ENCODE results near the gene ATP11A. TPM values are rescaled to one million over a fixed set of nuclear protein-coding genes. Genes with fewer than 3 reads are reported as not detected.

ATP11A gene
- total and polyA plus RNA-seq, 2 experiments from 2014 or later = 12.3 to 52.6 TPM

DNA sequence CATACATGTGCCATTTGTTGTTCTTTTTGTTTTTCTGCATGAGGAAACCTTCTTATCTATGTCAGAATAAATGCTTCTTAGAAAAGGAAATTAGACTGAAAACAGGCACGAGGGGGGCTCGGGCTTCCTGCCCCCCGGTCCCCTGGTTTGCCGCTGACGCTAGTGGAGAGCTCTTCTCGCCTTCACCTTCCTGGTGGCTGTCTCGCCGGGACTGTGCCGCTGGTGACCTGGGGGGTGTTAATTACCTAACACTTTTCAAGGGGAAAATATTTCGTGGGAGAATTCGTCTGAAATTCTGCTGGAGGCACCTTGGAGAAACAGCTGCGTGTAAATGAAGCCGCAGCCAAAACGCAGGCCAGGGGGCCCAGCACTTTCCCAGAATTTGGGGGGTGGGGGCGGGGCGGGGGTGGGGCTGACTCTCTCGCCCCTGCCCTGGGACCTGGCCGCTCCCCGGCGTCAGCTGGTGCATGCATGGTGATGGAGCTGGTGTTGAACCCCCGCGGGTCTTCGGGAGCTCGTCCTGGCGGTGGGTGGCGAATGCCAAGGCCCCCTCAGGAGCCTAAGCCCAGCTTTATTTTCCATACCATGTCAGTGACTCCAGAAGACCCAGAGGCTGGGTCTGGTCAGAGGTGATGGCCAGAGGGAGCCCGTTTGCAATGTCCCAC, 220.9 kb downstream of the ATP11A start:
- Histone ChIP-seq H3K4me1 (ENCODE audit: insufficient read depth) (no peaks in the 10 kb centered on the region), H2AFZ (no peak overlapping the region), H3K79me2 (replicated peaks; ENCODE audit: insufficient read depth) (no peaks in the 10 kb centered on the region; the same call in 1 of the 2 replicates), H3K9me2 (ENCODE audit: insufficient read depth) (no peaks in the 10 kb centered on the region), H3K27me3 (ENCODE audit: insufficient read depth) (no peaks in the 10 kb centered on the region), H3K27ac (ENCODE audit: low read depth) (no peak overlapping the region), H4K20me1 (replicated peaks; ENCODE audit: insufficient read depth) (no peaks in the 10 kb centered on the region), H3K4me3 (no peak overlapping the region), H3K4me2 (no peak overlapping the region), H3F3A (replicated peaks; ENCODE audit: low read depth) (no peaks in the 10 kb centered on the region; the same call in 1 of the 2 replicates), H3K36me3 (ENCODE audit: insufficient read depth) (no peaks in the 10 kb centered on the region)
- Mint-ChIP-seq H3K9me3 (peaks cover 9% of the 10 kb centered on the region), H3K4me1 (peaks cover 33% of the 10 kb centered on the region), H3K27ac (no peak overlapping the region), H3K27me3 (ENCODE audit: insufficient read depth, low read depth, poor library complexity) (peaks cover 6% of the 10 kb centered on the region), H3K4me3 (no peak overlapping the region), H3K36me3 (ENCODE audit: low read depth) (peaks cover 15% of the 10 kb centered on the region)
- no peak for ATAC-seq
- no peak for DNase-seq (ENCODE audit: low spot score)
- TF ChIP-seq EZH2 (IDR thresholded peaks at IDR 0.05; ENCODE audit: low read depth, unreplicated experiment) (no peak), POLR2AphosphoS5 (IDR thresholded peaks at IDR 0.05; ENCODE audit: low read depth) (no peak), EZH2phosphoT487 (IDR thresholded peaks at IDR 0.05; ENCODE audit: unreplicated experiment) (no peak), STAT1 (IDR thresholded peaks at IDR 0.05; ENCODE audit: unreplicated experiment) (no peak), JUNB (IDR thresholded peaks at IDR 0.05; ENCODE audit: unreplicated experiment) (no peak), ZNF114 (CRISPR knock-in tag; IDR thresholded peaks at IDR 0.05) (no peak), NANOG (IDR thresholded peaks at IDR 0.05; ENCODE audit: borderline replicate concordance) (no peak), ZNF331 (CRISPR knock-in tag; IDR thresholded peaks at IDR 0.05; ENCODE audit: low read depth) (no peak), CREB1 (CRISPR knock-in tag; IDR thresholded peaks at IDR 0.05; ENCODE audit: low read depth) (no peak)
- TF ChIP-seq, protein P1, sequence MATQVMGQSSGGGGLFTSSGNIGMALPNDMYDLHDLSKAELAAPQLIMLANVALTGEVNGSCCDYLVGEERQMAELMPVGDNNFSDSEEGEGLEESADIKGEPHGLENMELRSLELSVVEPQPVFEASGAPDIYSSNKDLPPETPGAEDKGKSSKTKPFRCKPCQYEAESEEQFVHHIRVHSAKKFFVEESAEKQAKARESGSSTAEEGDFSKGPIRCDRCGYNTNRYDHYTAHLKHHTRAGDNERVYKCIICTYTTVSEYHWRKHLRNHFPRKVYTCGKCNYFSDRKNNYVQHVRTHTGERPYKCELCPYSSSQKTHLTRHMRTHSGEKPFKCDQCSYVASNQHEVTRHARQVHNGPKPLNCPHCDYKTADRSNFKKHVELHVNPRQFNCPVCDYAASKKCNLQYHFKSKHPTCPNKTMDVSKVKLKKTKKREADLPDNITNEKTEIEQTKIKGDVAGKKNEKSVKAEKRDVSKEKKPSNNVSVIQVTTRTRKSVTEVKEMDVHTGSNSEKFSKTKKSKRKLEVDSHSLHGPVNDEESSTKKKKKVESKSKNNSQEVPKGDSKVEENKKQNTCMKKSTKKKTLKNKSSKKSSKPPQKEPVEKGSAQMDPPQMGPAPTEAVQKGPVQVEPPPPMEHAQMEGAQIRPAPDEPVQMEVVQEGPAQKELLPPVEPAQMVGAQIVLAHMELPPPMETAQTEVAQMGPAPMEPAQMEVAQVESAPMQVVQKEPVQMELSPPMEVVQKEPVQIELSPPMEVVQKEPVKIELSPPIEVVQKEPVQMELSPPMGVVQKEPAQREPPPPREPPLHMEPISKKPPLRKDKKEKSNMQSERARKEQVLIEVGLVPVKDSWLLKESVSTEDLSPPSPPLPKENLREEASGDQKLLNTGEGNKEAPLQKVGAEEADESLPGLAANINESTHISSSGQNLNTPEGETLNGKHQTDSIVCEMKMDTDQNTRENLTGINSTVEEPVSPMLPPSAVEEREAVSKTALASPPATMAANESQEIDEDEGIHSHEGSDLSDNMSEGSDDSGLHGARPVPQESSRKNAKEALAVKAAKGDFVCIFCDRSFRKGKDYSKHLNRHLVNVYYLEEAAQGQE (IDR thresholded peaks at IDR 0.05; ENCODE audit: unreplicated experiment) = no peak
- TF ChIP-seq, protein P2, sequence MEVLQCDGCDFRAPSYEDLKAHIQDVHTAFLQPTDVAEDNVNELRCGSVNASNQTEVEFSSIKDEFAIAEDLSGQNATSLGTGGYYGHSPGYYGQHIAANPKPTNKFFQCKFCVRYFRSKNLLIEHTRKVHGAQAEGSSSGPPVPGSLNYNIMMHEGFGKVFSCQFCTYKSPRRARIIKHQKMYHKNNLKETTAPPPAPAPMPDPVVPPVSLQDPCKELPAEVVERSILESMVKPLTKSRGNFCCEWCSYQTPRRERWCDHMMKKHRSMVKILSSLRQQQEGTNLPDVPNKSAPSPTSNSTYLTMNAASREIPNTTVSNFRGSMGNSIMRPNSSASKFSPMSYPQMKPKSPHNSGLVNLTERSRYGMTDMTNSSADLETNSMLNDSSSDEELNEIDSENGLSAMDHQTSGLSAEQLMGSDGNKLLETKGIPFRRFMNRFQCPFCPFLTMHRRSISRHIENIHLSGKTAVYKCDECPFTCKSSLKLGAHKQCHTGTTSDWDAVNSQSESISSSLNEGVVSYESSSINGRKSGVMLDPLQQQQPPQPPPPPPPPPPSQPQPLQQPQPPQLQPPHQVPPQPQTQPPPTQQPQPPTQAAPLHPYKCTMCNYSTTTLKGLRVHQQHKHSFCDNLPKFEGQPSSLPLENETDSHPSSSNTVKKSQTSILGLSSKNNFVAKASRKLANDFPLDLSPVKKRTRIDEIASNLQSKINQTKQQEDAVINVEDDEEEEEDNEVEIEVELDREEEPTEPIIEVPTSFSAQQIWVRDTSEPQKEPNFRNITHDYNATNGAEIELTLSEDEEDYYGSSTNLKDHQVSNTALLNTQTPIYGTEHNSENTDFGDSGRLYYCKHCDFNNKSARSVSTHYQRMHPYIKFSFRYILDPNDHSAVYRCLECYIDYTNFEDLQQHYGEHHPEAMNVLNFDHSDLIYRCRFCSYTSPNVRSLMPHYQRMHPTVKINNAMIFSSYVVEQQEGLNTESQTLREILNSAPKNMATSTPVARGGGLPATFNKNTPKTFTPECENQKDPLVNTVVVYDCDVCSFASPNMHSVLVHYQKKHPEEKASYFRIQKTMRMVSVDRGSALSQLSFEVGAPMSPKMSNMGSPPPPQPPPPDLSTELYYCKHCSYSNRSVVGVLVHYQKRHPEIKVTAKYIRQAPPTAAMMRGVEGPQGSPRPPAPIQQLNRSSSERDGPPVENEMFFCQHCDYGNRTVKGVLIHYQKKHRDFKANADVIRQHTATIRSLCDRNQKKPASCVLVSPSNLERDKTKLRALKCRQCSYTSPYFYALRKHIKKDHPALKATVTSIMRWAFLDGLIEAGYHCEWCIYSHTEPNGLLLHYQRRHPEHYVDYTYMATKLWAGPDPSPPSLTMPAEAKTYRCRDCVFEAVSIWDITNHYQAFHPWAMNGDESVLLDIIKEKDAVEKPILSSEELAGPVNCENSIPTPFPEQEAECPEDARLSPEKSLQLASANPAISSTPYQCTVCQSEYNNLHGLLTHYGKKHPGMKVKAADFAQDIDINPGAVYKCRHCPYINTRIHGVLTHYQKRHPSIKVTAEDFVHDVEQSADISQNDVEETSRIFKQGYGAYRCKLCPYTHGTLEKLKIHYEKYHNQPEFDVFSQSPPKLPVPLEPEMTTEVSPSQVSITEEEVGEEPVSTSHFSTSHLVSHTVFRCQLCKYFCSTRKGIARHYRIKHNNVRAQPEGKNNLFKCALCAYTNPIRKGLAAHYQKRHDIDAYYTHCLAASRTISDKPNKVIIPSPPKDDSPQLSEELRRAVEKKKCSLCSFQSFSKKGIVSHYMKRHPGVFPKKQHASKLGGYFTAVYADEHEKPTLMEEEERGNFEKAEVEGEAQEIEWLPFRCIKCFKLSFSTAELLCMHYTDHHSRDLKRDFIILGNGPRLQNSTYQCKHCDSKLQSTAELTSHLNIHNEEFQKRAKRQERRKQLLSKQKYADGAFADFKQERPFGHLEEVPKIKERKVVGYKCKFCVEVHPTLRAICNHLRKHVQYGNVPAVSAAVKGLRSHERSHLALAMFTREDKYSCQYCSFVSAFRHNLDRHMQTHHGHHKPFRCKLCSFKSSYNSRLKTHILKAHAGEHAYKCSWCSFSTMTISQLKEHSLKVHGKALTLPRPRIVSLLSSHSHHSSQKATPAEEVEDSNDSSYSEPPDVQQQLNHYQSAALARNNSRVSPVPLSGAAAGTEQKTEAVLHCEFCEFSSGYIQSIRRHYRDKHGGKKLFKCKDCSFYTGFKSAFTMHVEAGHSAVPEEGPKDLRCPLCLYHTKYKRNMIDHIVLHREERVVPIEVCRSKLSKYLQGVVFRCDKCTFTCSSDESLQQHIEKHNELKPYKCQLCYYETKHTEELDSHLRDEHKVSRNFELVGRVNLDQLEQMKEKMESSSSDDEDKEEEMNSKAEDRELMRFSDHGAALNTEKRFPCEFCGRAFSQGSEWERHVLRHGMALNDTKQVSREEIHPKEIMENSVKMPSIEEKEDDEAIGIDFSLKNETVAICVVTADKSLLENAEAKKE (CRISPR knock-in tag; IDR thresholded peaks at IDR 0.05) = no peak
- TF ChIP-seq, protein P3, sequence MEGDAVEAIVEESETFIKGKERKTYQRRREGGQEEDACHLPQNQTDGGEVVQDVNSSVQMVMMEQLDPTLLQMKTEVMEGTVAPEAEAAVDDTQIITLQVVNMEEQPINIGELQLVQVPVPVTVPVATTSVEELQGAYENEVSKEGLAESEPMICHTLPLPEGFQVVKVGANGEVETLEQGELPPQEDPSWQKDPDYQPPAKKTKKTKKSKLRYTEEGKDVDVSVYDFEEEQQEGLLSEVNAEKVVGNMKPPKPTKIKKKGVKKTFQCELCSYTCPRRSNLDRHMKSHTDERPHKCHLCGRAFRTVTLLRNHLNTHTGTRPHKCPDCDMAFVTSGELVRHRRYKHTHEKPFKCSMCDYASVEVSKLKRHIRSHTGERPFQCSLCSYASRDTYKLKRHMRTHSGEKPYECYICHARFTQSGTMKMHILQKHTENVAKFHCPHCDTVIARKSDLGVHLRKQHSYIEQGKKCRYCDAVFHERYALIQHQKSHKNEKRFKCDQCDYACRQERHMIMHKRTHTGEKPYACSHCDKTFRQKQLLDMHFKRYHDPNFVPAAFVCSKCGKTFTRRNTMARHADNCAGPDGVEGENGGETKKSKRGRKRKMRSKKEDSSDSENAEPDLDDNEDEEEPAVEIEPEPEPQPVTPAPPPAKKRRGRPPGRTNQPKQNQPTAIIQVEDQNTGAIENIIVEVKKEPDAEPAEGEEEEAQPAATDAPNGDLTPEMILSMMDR (conservative IDR thresholded peaks at IDR 0.05; ENCODE audit: low read depth in 2 of 2) = no peak
- TF ChIP-seq, protein P4, sequence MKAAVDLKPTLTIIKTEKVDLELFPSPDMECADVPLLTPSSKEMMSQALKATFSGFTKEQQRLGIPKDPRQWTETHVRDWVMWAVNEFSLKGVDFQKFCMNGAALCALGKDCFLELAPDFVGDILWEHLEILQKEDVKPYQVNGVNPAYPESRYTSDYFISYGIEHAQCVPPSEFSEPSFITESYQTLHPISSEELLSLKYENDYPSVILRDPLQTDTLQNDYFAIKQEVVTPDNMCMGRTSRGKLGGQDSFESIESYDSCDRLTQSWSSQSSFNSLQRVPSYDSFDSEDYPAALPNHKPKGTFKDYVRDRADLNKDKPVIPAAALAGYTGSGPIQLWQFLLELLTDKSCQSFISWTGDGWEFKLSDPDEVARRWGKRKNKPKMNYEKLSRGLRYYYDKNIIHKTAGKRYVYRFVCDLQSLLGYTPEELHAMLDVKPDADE (IDR thresholded peaks at IDR 0.05) = no peak

All from GM23338 (cell line).